ENCODE data around the gene FAM161B.
"Not testable (repeated sequence)": the region's sequence is repeated elsewhere in the genome, so short reads cannot be mapped to it uniquely, and the experiment has no call there.

FAM161B gene

DNA sequence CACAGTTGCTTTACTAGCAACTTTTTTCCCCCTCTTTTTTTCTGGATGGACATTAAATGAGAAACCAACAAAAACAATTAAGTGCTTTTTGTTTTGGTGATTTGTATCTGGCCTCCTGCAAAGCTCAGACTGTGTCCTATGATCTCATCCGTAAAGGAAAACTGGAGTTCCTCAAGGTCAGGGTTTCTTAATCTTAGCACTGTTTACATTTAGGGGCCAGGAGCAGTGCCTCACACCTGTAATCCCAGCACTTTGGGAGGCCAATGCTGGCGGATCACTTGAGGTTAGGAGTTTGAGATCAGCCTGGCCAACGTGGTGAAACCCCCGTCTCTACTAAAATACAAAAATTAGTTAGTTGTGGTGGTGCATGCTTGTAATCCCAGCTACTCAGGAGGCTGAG, 41.2 kb upstream of the FAM161B start:
- H3K4me3 ChIP-seq (ENCODE audit: low read depth, low read length) = no peak overlapping the region
- TF ChIP-seq, protein P1, sequence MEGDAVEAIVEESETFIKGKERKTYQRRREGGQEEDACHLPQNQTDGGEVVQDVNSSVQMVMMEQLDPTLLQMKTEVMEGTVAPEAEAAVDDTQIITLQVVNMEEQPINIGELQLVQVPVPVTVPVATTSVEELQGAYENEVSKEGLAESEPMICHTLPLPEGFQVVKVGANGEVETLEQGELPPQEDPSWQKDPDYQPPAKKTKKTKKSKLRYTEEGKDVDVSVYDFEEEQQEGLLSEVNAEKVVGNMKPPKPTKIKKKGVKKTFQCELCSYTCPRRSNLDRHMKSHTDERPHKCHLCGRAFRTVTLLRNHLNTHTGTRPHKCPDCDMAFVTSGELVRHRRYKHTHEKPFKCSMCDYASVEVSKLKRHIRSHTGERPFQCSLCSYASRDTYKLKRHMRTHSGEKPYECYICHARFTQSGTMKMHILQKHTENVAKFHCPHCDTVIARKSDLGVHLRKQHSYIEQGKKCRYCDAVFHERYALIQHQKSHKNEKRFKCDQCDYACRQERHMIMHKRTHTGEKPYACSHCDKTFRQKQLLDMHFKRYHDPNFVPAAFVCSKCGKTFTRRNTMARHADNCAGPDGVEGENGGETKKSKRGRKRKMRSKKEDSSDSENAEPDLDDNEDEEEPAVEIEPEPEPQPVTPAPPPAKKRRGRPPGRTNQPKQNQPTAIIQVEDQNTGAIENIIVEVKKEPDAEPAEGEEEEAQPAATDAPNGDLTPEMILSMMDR (IDR thresholded peaks at IDR 0.05; ENCODE audit: insufficient read depth, low read depth, low read length, missing control alignments) = no peak
- DNase-seq (ENCODE audit: low read depth) = no peak

DNA sequence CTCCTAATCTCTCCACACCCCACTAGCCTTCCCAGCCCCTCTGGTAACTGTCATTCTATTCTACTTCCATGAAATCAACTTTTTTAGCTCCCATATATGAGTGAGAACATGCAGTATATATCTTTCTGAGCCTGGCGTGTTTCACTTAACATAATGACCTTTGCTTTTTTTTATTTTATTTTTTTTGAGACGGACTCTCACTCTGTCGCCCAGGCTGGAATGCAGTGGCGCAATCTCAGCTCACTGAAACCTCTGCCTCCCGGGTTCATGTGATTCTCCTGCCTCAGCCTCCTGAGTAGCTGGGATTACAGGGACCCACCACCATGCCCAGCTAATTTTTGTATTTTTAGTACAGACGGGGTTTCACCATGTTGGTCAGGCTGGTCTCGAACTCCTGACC, 38.8 kb upstream of the FAM161B start:
- not testable (repeated sequence) for DNase-seq (ENCODE audit: low read depth); H3K4me3 ChIP-seq (ENCODE audit: low read depth, low read length)

DNA sequence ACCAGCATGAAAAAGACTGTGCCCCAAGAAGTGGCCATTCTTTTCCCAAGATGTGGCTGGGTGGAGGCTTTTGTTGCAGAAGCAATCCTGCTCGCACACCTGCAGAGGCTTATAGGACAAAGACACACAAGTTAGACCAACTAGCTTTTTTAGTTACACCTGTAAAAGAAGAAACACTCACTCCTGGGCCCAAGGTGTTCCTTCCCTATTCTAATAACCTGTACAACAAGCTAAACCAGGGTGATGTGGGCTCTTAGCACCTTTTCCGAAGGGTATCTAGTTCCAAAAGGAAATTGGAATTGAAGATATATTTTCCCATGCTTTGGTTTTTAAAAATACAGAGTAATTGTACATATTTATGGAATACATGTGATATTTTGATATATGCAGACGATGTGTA, 38.2 kb upstream of the FAM161B start:
- TF ChIP-seq, protein P1 (IDR thresholded peaks at IDR 0.05; ENCODE audit: insufficient read depth, low read depth, low read length, missing control alignments) = no peak
- H3K4me3 ChIP-seq (ENCODE audit: low read depth, low read length) = no peak overlapping the region
- DNase-seq (ENCODE audit: low read depth) = no peak

DNA sequence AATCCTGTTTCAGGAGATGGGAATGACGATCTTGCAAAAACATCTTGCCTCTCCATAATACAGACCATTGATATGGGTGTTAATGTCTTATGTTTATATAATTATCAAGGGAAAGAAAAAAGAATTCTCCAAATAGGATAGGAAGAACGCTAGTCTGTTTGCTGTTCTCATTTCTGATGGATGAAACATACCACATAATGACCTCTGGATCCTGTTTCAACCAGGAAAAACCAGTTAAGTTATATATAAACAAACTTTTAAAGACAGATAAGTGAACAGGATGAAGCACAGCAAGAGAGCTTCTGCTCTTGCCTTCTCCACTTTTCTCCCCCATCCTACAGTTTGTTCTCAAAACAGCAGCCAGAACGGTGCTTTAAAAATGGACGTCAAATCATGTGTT, 28.0 kb upstream of the FAM161B start:
- DNase-seq (ENCODE audit: low read depth) = no peak
- no peak overlapping the region for H3K4me3 ChIP-seq (ENCODE audit: low read depth, low read length)
- TF ChIP-seq, protein P1 (IDR thresholded peaks at IDR 0.05; ENCODE audit: insufficient read depth, low read depth, low read length, missing control alignments) = no peak

DNA sequence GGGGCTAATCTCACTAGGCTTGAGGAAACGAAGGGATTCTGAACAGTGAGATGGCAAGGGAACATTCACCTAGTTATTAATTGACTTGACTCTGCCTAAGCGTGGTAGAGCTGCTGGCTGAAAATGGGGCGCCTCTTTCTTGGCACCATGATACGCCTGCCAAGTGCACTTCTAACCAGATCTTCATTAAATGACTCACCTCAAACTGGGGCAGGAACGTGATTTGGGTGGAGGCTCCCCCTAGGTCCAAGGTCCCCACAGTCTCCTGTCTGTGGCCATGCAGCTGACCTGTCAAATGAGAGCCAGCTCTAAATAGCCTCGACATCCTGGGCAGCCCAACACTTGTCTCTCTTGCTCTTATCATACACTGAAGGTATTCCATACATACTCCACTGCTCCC, 26.2 kb upstream of the FAM161B start:
- no peak for DNase-seq (ENCODE audit: low read depth)
- TF ChIP-seq, protein P1 (IDR thresholded peaks at IDR 0.05; ENCODE audit: insufficient read depth, low read depth, low read length, missing control alignments) = no peak
- no peak overlapping the region for H3K4me3 ChIP-seq (ENCODE audit: low read depth, low read length)

DNA sequence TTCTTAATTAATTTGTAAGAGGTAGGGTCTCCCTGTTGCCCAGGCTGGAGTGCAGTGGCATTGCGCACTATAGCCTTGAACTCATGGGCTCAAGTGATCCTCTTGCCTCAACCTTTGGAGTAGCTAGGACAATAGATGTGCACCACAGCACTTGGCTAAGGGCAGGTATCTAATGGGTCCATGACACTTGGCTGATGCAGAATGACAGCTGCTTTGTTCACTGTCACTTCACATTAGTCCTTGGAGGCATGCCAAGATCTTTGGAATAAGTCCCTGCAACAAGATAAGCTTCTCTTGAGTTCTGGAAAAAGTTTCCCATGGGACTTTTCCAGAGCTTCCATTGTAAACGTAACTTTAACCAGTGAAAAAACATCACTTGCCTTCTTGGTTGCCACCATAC, 23.6 kb upstream of the FAM161B start:
- no peak overlapping the region for H3K4me3 ChIP-seq (ENCODE audit: low read depth, low read length)
- TF ChIP-seq, protein P1 (IDR thresholded peaks at IDR 0.05; ENCODE audit: insufficient read depth, low read depth, low read length, missing control alignments) = no peak
- no peak for DNase-seq (ENCODE audit: low read depth)

DNA sequence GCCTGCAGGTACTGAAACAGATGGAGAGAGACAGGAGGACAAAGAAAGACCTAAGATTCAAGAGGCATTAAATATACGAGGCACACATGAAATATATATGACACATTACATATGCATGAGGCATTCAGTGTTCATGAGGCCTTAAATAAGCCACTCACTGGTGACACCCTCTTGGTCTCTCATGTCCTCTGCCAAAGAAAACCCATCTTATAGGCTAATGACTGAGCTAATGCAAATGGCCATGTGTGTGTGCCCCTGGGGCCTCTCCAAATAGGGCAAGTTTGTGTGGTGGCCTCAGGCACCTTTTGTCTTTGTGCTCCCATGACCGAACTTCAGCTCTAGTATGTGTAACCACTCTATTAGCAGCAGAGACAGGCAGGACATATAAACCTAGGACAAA, 19.0 kb upstream of the FAM161B start:
- no peak for DNase-seq (ENCODE audit: low read depth)
- TF ChIP-seq, protein P1 (IDR thresholded peaks at IDR 0.05; ENCODE audit: insufficient read depth, low read depth, low read length, missing control alignments) = no peak
- no peak overlapping the region for H3K4me3 ChIP-seq (ENCODE audit: low read depth, low read length)

DNA sequence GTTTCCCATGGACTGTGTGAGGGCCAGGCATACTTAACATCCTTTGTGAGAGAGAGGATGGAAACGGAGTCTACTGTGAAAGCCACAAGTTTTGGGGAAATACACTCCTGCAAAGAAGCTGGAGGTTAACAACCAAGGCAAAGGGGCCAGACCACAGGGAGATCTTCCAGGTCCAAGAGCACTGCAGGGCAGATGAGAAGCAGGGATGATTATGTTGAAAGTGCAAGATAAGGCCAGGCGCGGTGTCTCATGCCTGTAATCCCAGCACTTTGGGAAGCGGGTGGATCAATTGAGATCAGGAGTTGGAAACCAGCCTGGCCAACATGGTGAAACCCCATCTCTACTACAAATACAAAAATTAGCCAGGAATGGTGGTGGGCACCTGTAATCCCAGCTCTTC, 15.3 kb upstream of the FAM161B start:
- H3K4me3 ChIP-seq (ENCODE audit: low read depth, low read length) = no peak overlapping the region
- TF ChIP-seq, protein P1 (IDR thresholded peaks at IDR 0.05; ENCODE audit: insufficient read depth, low read depth, low read length, missing control alignments) = no peak
- no peak for DNase-seq (ENCODE audit: low read depth)

Data from GM12865 (cell line).